DND-41 (cell line): Measurements from ENCODE around the gene ATP1A2.

ENCODE experiments used
- CTCF ChIP-seq: IDR thresholded peaks from 2 replicates; pipeline ENCODE4 v1.5.1; 2012; ENCODE audit warnings: borderline replicate concordance, low read length, moderate library complexity, mild to moderate bottlenecking; ENCODE audit not compliant: poor library complexity, severe bottlenecking; ENCODE audit errors: extremely low read depth
- EZH2 ChIP-seq: IDR thresholded peaks from 3 replicates; pipeline ENCODE4 v1.6.1; 2012; ENCODE audit warnings: borderline replicate concordance, low read depth, mild to moderate bottlenecking, moderate library complexity, low read length, inconsistent platforms; ENCODE audit not compliant: severe bottlenecking

- TF ChIP-seq CTCF (no peak), EZH2 (no peak)
Observed at GRCh38 chr1:160189649-160190625, 74.4 kb downstream of the ATP1A2 start, which contains the start of gene CASQ1.
